Measurements from ENCODE around the gene TEN1. TPM values are rescaled to one million over a fixed set of nuclear protein-coding genes. Genes with fewer than 3 reads are reported as not detected.

TEN1 gene
- total and polyA plus RNA-seq, 2 of the 13 experiments (the other 11 are each of a cell fraction or from before 2014, with no cell fraction given) = 18.0 to 21.3 TPM

DNA sequence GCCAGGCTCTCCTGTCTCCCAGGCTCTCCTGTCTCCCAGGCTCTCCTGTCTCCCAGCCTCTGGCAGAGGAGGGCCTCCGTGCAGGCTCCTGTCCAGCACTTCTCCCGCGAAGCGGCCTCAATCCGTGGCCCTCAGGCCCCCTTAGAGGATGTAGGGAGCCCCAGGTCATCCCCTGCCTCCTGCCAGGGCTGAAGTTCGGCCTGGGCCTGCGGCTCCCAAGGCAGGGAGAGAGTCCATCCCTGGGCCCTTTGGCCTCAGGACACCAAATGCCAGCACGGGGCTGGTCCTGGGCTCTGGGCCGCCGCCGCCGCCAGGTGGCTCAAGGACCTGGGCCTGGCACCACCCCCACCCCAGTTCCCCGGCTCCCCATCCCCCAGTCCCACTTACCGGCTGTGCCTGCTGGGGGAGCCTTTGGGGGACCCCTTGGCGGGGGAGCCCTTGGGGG lies 47.7 kb downstream of the TEN1 start (continued):
- TF ChIP-seq, protein P1, sequence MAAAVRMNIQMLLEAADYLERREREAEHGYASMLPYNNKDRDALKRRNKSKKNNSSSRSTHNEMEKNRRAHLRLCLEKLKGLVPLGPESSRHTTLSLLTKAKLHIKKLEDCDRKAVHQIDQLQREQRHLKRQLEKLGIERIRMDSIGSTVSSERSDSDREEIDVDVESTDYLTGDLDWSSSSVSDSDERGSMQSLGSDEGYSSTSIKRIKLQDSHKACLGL (CRISPR knock-in tag; IDR thresholded peaks at IDR 0.05) = peak; percentile 60
- TF ChIP-seq ZNF616 (CRISPR knock-in tag; IDR thresholded peaks at IDR 0.05; ENCODE audit: low read depth) = no peak
- TF ChIP-seq HNF4A (CRISPR knock-in tag; IDR thresholded peaks at IDR 0.05) = peak; percentile 26; the same call in 1 of the 2 replicates
- peak; percentile 32 for TF ChIP-seq HNRNPK (IDR thresholded peaks at IDR 0.05; ENCODE audit: low read depth, low read length, poor library complexity, severe bottlenecking)
- TF ChIP-seq HES4 (CRISPR knock-in tag; IDR thresholded peaks at IDR 0.05; ENCODE audit: borderline replicate concordance) = peak; percentile 39; the same call in 1 of the 2 replicates
- no peak for TF ChIP-seq SOX6 (IDR thresholded peaks at IDR 0.05)
- peak; percentile 14; the same call in 1 of the 2 replicates for TF ChIP-seq SOX6 (CRISPR knock-in tag; IDR thresholded peaks at IDR 0.05)
- TF ChIP-seq ZNF709 (CRISPR knock-in tag; IDR thresholded peaks at IDR 0.05) = no peak
- TF ChIP-seq, protein P2, sequence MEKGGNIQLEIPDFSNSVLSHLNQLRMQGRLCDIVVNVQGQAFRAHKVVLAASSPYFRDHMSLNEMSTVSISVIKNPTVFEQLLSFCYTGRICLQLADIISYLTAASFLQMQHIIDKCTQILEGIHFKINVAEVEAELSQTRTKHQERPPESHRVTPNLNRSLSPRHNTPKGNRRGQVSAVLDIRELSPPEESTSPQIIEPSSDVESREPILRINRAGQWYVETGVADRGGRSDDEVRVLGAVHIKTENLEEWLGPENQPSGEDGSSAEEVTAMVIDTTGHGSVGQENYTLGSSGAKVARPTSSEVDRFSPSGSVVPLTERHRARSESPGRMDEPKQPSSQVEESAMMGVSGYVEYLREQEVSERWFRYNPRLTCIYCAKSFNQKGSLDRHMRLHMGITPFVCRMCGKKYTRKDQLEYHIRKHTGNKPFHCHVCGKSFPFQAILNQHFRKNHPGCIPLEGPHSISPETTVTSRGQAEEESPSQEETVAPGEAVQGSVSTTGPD (CRISPR knock-in tag; IDR thresholded peaks at IDR 0.05) = no peak
- peak; percentile 7; the same call in 1 of the 2 replicates for TF ChIP-seq ZNF501 (CRISPR knock-in tag; IDR thresholded peaks at IDR 0.05)
- TF ChIP-seq RBM39 (IDR thresholded peaks at IDR 0.05; ENCODE audit: low read depth, low read length, poor library complexity, severe bottlenecking) = peak; percentile 25
- TF ChIP-seq, protein P3, sequence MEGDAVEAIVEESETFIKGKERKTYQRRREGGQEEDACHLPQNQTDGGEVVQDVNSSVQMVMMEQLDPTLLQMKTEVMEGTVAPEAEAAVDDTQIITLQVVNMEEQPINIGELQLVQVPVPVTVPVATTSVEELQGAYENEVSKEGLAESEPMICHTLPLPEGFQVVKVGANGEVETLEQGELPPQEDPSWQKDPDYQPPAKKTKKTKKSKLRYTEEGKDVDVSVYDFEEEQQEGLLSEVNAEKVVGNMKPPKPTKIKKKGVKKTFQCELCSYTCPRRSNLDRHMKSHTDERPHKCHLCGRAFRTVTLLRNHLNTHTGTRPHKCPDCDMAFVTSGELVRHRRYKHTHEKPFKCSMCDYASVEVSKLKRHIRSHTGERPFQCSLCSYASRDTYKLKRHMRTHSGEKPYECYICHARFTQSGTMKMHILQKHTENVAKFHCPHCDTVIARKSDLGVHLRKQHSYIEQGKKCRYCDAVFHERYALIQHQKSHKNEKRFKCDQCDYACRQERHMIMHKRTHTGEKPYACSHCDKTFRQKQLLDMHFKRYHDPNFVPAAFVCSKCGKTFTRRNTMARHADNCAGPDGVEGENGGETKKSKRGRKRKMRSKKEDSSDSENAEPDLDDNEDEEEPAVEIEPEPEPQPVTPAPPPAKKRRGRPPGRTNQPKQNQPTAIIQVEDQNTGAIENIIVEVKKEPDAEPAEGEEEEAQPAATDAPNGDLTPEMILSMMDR (CRISPR knock-in tag; IDR thresholded peaks at IDR 0.05) = peak; percentile 29
- TF ChIP-seq, protein P4, sequence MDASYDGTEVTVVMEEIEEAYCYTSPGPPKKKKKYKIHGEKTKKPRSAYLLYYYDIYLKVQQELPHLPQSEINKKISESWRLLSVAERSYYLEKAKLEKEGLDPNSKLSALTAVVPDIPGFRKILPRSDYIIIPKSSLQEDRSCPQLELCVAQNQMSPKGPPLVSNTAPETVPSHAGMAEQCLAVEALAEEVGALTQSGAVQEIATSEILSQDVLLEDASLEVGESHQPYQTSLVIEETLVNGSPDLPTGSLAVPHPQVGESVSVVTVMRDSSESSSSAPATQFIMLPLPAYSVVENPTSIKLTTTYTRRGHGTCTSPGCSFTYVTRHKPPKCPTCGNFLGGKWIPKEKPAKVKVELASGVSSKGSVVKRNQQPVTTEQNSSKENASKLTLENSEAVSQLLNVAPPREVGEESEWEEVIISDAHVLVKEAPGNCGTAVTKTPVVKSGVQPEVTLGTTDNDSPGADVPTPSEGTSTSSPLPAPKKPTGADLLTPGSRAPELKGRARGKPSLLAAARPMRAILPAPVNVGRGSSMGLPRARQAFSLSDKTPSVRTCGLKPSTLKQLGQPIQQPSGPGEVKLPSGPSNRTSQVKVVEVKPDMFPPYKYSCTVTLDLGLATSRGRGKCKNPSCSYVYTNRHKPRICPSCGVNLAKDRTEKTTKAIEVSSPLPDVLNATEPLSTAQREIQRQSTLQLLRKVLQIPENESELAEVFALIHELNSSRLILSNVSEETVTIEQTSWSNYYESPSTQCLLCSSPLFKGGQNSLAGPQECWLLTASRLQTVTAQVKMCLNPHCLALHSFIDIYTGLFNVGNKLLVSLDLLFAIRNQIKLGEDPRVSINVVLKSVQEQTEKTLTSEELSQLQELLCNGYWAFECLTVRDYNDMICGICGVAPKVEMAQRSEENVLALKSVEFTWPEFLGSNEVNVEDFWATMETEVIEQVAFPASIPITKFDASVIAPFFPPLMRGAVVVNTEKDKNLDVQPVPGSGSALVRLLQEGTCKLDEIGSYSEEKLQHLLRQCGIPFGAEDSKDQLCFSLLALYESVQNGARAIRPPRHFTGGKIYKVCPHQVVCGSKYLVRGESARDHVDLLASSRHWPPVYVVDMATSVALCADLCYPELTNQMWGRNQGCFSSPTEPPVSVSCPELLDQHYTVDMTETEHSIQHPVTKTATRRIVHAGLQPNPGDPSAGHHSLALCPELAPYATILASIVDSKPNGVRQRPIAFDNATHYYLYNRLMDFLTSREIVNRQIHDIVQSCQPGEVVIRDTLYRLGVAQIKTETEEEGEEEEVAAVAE (CRISPR knock-in tag; IDR thresholded peaks at IDR 0.05; ENCODE audit: borderline replicate concordance) = no peak
- TF ChIP-seq ZFP90 (CRISPR knock-in tag; IDR thresholded peaks at IDR 0.05; ENCODE audit: borderline replicate concordance) = no peak
- TF ChIP-seq, protein P5, sequence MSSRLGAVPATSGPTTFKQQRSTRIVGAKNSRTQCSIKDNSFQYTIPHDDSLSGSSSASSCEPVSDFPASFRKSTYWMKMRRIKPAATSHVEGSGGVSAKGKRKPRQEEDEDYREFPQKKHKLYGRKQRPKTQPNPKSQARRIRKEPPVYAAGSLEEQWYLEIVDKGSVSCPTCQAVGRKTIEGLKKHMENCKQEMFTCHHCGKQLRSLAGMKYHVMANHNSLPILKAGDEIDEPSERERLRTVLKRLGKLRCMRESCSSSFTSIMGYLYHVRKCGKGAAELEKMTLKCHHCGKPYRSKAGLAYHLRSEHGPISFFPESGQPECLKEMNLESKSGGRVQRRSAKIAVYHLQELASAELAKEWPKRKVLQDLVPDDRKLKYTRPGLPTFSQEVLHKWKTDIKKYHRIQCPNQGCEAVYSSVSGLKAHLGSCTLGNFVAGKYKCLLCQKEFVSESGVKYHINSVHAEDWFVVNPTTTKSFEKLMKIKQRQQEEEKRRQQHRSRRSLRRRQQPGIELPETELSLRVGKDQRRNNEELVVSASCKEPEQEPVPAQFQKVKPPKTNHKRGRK (CRISPR knock-in tag; IDR thresholded peaks at IDR 0.05) = 0 out of 2 replicates have a peak, but pooled peaks have one; percentile 32
- no peak for TF ChIP-seq ZNF383 (CRISPR knock-in tag; IDR thresholded peaks at IDR 0.05; ENCODE audit: borderline replicate concordance)
- no peak for TF ChIP-seq MEIS1 (CRISPR knock-in tag; IDR thresholded peaks at IDR 0.05; ENCODE audit: borderline replicate concordance)
- no peak for TF ChIP-seq ZNF619 (CRISPR knock-in tag; IDR thresholded peaks at IDR 0.05)
- TF ChIP-seq RXRA (CRISPR knock-in tag; IDR thresholded peaks at IDR 0.05) = 0 out of 2 replicates have a peak, but pooled peaks have one; percentile 7

All from HepG2 (cell line).